Measurements from ENCODE around the gene CYP26C1. TPM values are rescaled to one million over a fixed set of nuclear protein-coding genes. Genes with fewer than 3 reads are reported as not detected.

CYP26C1 gene
- total and polyA plus RNA-seq, 9 of the 15 experiments (the other 6 are each of a cell fraction or from before 2014, with no cell fraction given) = 0.07 to 0.09 (median 0.07) TPM; not detected in 6

DNA sequence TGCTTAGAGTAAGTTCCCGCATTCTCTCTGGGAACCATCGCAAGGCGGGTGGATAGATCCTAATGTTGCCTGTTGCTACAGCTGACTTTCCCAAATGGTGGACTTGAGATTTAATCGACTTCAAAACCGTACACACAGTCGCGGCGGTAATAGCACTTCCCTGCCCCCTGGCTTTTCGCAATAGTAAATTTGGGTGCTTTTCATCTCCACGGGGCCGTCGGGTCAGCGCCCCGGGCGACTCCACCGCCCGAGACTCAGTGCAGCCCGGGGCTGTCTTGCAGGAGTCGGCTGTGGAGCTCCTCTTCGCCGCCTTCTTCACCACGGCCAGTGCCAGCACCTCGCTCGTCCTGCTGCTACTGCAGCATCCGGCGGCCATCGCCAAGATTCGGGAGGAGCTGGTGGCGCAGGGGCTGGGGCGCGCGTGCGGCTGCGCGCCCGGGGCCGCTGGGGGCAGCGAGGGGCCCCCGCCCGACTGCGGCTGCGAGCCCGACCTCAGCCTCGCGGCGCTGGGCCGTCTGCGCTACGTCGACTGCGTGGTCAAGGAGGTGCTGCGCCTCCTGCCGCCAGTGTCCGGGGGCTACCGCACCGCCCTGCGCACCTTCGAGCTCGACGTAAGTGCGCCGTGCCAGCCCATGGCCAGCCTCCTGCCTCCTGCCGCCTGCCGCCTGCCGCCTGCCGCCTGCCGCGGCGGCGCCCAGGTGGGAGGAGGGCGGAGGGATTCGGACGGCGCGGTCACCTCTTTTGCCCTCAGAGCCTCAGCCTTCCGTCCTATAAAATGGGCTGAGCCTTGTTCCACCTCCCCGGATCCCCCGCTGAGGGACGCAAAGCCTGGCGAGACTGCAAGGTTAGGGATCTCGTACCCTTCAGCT is 5.3 kb downstream of the CYP26C1 start (continued):
- TF ChIP-seq CBX8 (IDR thresholded peaks at IDR 0.05; ENCODE audit: borderline replicate concordance, extremely low read depth, low read depth, low read length, poor library complexity, severe bottlenecking) (no peak), BHLHE40 (IDR thresholded peaks at IDR 0.05; ENCODE audit: low read length) (no peak), EHMT2 (IDR thresholded peaks at IDR 0.05) (no peak), TAF1 (IDR thresholded peaks at IDR 0.05; ENCODE audit: control insufficient read depth, extremely low read depth, insufficient read depth, low read length, severe bottlenecking) (no peak), HDAC1 (IDR thresholded peaks at IDR 0.05) (no peak), ZNF12 (CRISPR knock-in tag; IDR thresholded peaks at IDR 0.05) (no peak), NCOR1 (IDR thresholded peaks at IDR 0.05) (no peak)
- TF ChIP-seq, protein P1, sequence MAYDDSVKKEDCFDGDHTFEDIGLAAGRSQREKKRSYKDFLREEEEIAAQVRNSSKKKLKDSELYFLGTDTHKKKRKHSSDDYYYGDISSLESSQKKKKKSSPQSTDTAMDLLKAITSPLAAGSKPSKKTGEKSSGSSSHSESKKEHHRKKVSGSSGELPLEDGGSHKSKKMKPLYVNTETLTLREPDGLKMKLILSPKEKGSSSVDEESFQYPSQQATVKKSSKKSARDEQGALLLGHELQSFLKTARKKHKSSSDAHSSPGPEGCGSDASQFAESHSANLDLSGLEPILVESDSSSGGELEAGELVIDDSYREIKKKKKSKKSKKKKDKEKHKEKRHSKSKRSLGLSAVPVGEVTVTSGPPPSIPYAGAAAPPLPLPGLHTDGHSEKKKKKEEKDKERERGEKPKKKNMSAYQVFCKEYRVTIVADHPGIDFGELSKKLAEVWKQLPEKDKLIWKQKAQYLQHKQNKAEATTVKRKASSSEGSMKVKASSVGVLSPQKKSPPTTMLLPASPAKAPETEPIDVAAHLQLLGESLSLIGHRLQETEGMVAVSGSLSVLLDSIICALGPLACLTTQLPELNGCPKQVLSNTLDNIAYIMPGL (CRISPR knock-in tag; IDR thresholded peaks at IDR 0.05) = no peak

DNA sequence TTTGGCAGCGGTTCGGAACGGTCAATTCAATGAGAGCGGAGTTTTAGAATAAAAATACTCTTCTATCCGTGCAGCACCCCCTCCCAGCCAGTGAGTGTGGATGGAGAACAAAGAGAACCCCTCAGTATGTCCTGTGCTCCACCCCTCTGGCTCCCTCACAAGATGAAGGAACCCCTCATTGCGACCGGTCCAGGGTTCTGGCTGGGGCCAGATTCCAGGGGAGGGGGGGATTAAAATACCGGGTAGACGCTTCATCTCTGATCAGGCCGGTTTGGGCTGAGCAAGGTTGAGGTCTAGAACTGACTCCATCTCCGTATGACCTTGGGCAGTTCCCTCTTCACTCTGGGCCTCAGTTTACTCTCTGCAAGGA is 5.9 kb downstream of the CYP26C1 start:
- ChIA-PET CTCF (ENCODE audit: low intra/inter-chr PET ratio) (no interaction called here), POLR2A (no interaction called here)
- FAIRE-seq (no peak), DNase-seq (ENCODE audit: extremely low read depth in 1 of 4, low spot score in 3 of 4) (no peak), ATAC-seq (no peak)
- Histone ChIP-seq H3K27me3 (ENCODE audit: control insufficient read depth in 2 of 2, insufficient read depth in 2 of 2, low read length in 2 of 2) (no peaks in the 10 kb centered on the region), H3K4me1 (replicated peaks in 1 of 2; ENCODE audit: control insufficient read depth in 2 of 2, insufficient read depth in 2 of 2, low read length in 2 of 2) (peaks cover 14 to 29% of the 10 kb centered on the region in 2 experiments; a peak in 4 of 5 replicates), H3K9me1 (ENCODE audit: control insufficient read depth, insufficient read depth, low read length) (no peaks in the 10 kb centered on the region), H3K9ac (ENCODE audit: insufficient read depth in 1 of 2, low read depth in 2 of 2, low read length in 2 of 2) (no peak overlapping the region), H3K4me3 (no peak overlapping the region), H2AFZ (ENCODE audit: low read depth, low read length) (no peak overlapping the region), H3K4me2 (ENCODE audit: insufficient read depth, low read length) (no peak overlapping the region), H3K9me3 (replicated peaks; ENCODE audit: control insufficient read depth, insufficient read depth, low read depth, low read length) (peaks cover 2% of the 10 kb centered on the region; the same call in 1 of the 2 replicates), H3K79me2 (ENCODE audit: control insufficient read depth, insufficient read depth, low read length) (no peaks in the 10 kb centered on the region), H3K36me3 (ENCODE audit: control insufficient read depth, insufficient read depth, low read length) (0 out of 3 replicates have a peak, but pooled peaks cover 5% of the 10 kb centered on the region), H4K20me1 (replicated peaks; ENCODE audit: control insufficient read depth, insufficient read depth, low read length) (no peaks in the 10 kb centered on the region), H3K27ac (ENCODE audit: extremely low read depth, low read depth, low read length) (no peak overlapping the region)
- intact Hi-C loops (cut with micrococcal nuclease) (no loop called here), in situ Hi-C loops (cut with MboI) (no loop called here)
- no TSS peak for BruUV-seq (replicated peaks)
- WGBS (ENCODE audit: insufficient coverage, low coverage, missing lambda C conversion rate) = 100% methylated on average over 5 of the region's 11 CpGs
- TF ChIP-seq HNRNPLL (IDR thresholded peaks at IDR 0.05; ENCODE audit: low read depth, low read length, poor library complexity, severe bottlenecking) (no peak), KAT7 (CRISPR knock-in tag; IDR thresholded peaks at IDR 0.05; ENCODE audit: borderline replicate concordance) (no peak), ZBTB7A (IDR thresholded peaks at IDR 0.05; ENCODE audit: borderline replicate concordance, control insufficient read depth, low read depth, low read length) (no peak), SMAD4 (CRISPR knock-in tag; conservative IDR thresholded peaks at IDR 0.05) (no peak), SLC30A9 (CRISPR knock-in tag; IDR thresholded peaks at IDR 0.05) (no peak), MCM5 (IDR thresholded peaks at IDR 0.05; ENCODE audit: low read depth) (no peak), XRCC3 (IDR thresholded peaks at IDR 0.05) (no peak), ZNF766 (CRISPR knock-in tag; conservative IDR thresholded peaks at IDR 0.05) (no peak)
- TF ChIP-seq, protein P2, sequence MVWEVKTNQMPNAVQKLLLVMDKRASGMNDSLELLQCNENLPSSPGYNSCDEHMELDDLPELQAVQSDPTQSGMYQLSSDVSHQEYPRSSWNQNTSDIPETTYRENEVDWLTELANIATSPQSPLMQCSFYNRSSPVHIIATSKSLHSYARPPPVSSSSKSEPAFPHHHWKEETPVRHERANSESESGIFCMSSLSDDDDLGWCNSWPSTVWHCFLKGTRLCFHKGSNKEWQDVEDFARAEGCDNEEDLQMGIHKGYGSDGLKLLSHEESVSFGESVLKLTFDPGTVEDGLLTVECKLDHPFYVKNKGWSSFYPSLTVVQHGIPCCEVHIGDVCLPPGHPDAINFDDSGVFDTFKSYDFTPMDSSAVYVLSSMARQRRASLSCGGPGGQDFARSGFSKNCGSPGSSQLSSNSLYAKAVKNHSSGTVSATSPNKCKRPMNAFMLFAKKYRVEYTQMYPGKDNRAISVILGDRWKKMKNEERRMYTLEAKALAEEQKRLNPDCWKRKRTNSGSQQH (CRISPR knock-in tag; IDR thresholded peaks at IDR 0.05) = no peak

All from K562 (cell line).